ENCODE data around the gene CD99. TPM values are rescaled to one million over a fixed set of nuclear protein-coding genes. Genes with fewer than 3 reads are reported as not detected.

Gene CD99
- polyA plus RNA-seq, 1 donor (not counting 4 experiments of a cell fraction or from before 2014, with no cell fraction given): 74.4 TPM

- H3K9me1 ChIP-seq (ENCODE audit: control insufficient read depth, extremely low read depth, insufficient read depth, low read length): no peaks in the 10 kb centered on the region
- H3K9ac ChIP-seq (ENCODE audit: control insufficient read depth, extremely low read depth, insufficient read depth, low read length): no peak overlapping the region
- no peaks in the 10 kb centered on the region for H3K9me3 ChIP-seq (ENCODE audit: control insufficient read depth, low read depth, low read length)
- H3K4me3 ChIP-seq (ENCODE audit: control insufficient read depth in 2 of 3, extremely low read depth in 1 of 3, insufficient read depth in 2 of 3, low read depth in 1 of 3, low read length in 3 of 3): no peak overlapping the region
- DNase-seq (ENCODE audit: low read depth, low spot score) (no peak), FAIRE-seq (no peak)
- no peak overlapping the region for H2AFZ ChIP-seq (ENCODE audit: control insufficient read depth, low read length)
- H4K20me1 ChIP-seq (ENCODE audit: control insufficient read depth, extremely low read depth, insufficient read depth, low read length): no peaks in the 10 kb centered on the region
- H3K79me2 ChIP-seq (ENCODE audit: control insufficient read depth, insufficient read depth, low read length): no peaks in the 10 kb centered on the region
- peaks cover 6% of the 10 kb centered on the region for H3K4me1 ChIP-seq (ENCODE audit: control insufficient read depth, extremely low read depth, insufficient read depth, low read length)
- no peaks in the 10 kb centered on the region for H3K27me3 ChIP-seq (ENCODE audit: control insufficient read depth, extremely low read depth, insufficient read depth, low read length)
- no peaks in the 10 kb centered on the region for H3K36me3 ChIP-seq (ENCODE audit: control insufficient read depth in 2 of 2, extremely low read depth in 1 of 2, insufficient read depth in 2 of 2, low read length in 2 of 2)
- TF ChIP-seq, protein P1, sequence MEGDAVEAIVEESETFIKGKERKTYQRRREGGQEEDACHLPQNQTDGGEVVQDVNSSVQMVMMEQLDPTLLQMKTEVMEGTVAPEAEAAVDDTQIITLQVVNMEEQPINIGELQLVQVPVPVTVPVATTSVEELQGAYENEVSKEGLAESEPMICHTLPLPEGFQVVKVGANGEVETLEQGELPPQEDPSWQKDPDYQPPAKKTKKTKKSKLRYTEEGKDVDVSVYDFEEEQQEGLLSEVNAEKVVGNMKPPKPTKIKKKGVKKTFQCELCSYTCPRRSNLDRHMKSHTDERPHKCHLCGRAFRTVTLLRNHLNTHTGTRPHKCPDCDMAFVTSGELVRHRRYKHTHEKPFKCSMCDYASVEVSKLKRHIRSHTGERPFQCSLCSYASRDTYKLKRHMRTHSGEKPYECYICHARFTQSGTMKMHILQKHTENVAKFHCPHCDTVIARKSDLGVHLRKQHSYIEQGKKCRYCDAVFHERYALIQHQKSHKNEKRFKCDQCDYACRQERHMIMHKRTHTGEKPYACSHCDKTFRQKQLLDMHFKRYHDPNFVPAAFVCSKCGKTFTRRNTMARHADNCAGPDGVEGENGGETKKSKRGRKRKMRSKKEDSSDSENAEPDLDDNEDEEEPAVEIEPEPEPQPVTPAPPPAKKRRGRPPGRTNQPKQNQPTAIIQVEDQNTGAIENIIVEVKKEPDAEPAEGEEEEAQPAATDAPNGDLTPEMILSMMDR (optimal IDR thresholded peaks at IDR 0.05 in 1 of 3, IDR thresholded peaks at IDR 0.05 in 1 of 3, conservative IDR thresholded peaks at IDR 0.05 in 1 of 3; ENCODE audit: extremely low read depth in 1 of 3, insufficient read depth in 2 of 3, low read length in 3 of 3): no peak
- TF ChIP-seq EZH2 (IDR thresholded peaks at IDR 0.05; ENCODE audit: low read length): no peak
- dilution Hi-C loops (cut with MboI; ENCODE audit: extremely low pct_ligation_motif_present, low sequenced_read_pairs): no loop called here
- H3K27ac ChIP-seq (ENCODE audit: control insufficient read depth, insufficient read depth, low read length): no peak overlapping the region
- H3K4me2 ChIP-seq (ENCODE audit: control insufficient read depth, extremely low read depth, insufficient read depth, low read depth, low read length): no peak overlapping the region
These were observed 12.5 kb upstream of the CD99 start for GRCh38 chrX:2678583-2678982.

GRCh38 chrX:2679534-2680485, 11.3 kb upstream of the CD99 start:
- FAIRE-seq: no peak
- dilution Hi-C loops (cut with MboI; ENCODE audit: extremely low pct_ligation_motif_present, low sequenced_read_pairs): no loop called here

More at GRCh38 chrX:2679534-2680485, 11.3 kb upstream of the CD99 start:
- H3K4me1 ChIP-seq (ENCODE audit: control insufficient read depth, extremely low read depth, insufficient read depth, low read length): peaks cover 6% of the 10 kb centered on the region
- no peak overlapping the region for H3K4me2 ChIP-seq (ENCODE audit: control insufficient read depth, extremely low read depth, insufficient read depth, low read depth, low read length)
- no peak overlapping the region for H2AFZ ChIP-seq (ENCODE audit: control insufficient read depth, low read length)
- H3K79me2 ChIP-seq (ENCODE audit: control insufficient read depth, insufficient read depth, low read length): no peaks in the 10 kb centered on the region
- no peaks in the 10 kb centered on the region for H3K9me3 ChIP-seq (ENCODE audit: control insufficient read depth, low read depth, low read length)
- H3K27ac ChIP-seq (ENCODE audit: control insufficient read depth, insufficient read depth, low read length): no peak overlapping the region
- H3K9me1 ChIP-seq (ENCODE audit: control insufficient read depth, extremely low read depth, insufficient read depth, low read length): no peaks in the 10 kb centered on the region
- DNase-seq (ENCODE audit: low read depth, low spot score): no peak
- TF ChIP-seq, protein P1 (optimal IDR thresholded peaks at IDR 0.05 in 1 of 3, IDR thresholded peaks at IDR 0.05 in 1 of 3, conservative IDR thresholded peaks at IDR 0.05 in 1 of 3; ENCODE audit: extremely low read depth in 1 of 3, insufficient read depth in 2 of 3, low read length in 3 of 3): no peak
- no peak for TF ChIP-seq EZH2 (IDR thresholded peaks at IDR 0.05; ENCODE audit: low read length)
- no peaks in the 10 kb centered on the region for H4K20me1 ChIP-seq (ENCODE audit: control insufficient read depth, extremely low read depth, insufficient read depth, low read length)
- H3K4me3 ChIP-seq (ENCODE audit: control insufficient read depth in 2 of 3, extremely low read depth in 1 of 3, insufficient read depth in 2 of 3, low read depth in 1 of 3, low read length in 3 of 3): no peak overlapping the region
- no peaks in the 10 kb centered on the region for H3K27me3 ChIP-seq (ENCODE audit: control insufficient read depth, extremely low read depth, insufficient read depth, low read length)
- no peaks in the 10 kb centered on the region for H3K36me3 ChIP-seq (ENCODE audit: control insufficient read depth in 2 of 2, extremely low read depth in 1 of 2, insufficient read depth in 2 of 2, low read length in 2 of 2)
- H3K9ac ChIP-seq (ENCODE audit: control insufficient read depth, extremely low read depth, insufficient read depth, low read length): no peak overlapping the region
